NCI-H82 (cell line): ENCODE results near the gene RBMS3.

Source experiments
- DNase-seq: peaks from one replicate; lab custom pipeline; 2025; lab: John Stamatoyannopoulos, UW

Gene RBMS3

GRCh38 chr3:29679944-29680343 is 399.1 kb downstream of the RBMS3 start:
- no peak for DNase-seq

GRCh38 chr3:29683018-29683993 is 402.4 kb downstream of the RBMS3 start:
- no peak for DNase-seq

- DNase-seq, result no peak
Measured at GRCh38 chr3:29686889-29687592, 406.2 kb downstream of the RBMS3 start.

GRCh38 chr3:29690686-29691353 is 409.9 kb downstream of the RBMS3 start:
- no peak for DNase-seq

GRCh38 chr3:29693863-29694262 is 413.0 kb downstream of the RBMS3 start:
- no peak for DNase-seq

- DNase-seq, result no peak
Measured at GRCh38 chr3:29694331-29694730, 413.5 kb downstream of the RBMS3 start.

- no peak for DNase-seq
Measured at GRCh38 chr3:29694783-29695182, 413.9 kb downstream of the RBMS3 start.

- no peak for DNase-seq
Measured at GRCh38 chr3:29695201-29695600, 414.3 kb downstream of the RBMS3 start.

GRCh38 chr3:29695643-29696198 is 414.9 kb downstream of the RBMS3 start:
- DNase-seq, result no peak

- DNase-seq, result no peak
Measured at GRCh38 chr3:29696311-29696710, 415.4 kb downstream of the RBMS3 start.

- no peak for DNase-seq
Measured at GRCh38 chr3:29697989-29698388, 417.1 kb downstream of the RBMS3 start.

GRCh38 chr3:29700256-29700655 is 419.4 kb downstream of the RBMS3 start:
- no peak for DNase-seq

GRCh38 chr3:29701326-29701983 is 420.6 kb downstream of the RBMS3 start:
- no peak for DNase-seq

GRCh38 chr3:29705906-29706844 is 425.3 kb downstream of the RBMS3 start:
- DNase-seq, result no peak

- no peak for DNase-seq
Measured at GRCh38 chr3:29708884-29709283, 428.0 kb downstream of the RBMS3 start.

- DNase-seq, result peak; percentile 44
Measured at GRCh38 chr3:29711255-29711771, 430.4 kb downstream of the RBMS3 start.

- DNase-seq, result no peak
Measured at GRCh38 chr3:29716213-29716612, 435.3 kb downstream of the RBMS3 start.

- no peak for DNase-seq
Measured at GRCh38 chr3:29718661-29719065, 437.8 kb downstream of the RBMS3 start.

GRCh38 chr3:29720665-29721064 is 439.8 kb downstream of the RBMS3 start:
- no peak for DNase-seq

GRCh38 chr3:29721789-29722188 is 440.9 kb downstream of the RBMS3 start:
- no peak for DNase-seq
